OCI-LY7 (cell line): ENCODE measurements around the gene PVALEF.

ENCODE experiments used
- EZH2phosphoT487 ChIP-seq: fragments of 200-600 bp; sonication (generic); IDR thresholded peaks from 2 replicates; pipeline ENCODE4 v1.6.1; 2018; ENCODE audit warnings: low read depth, borderline replicate concordance, mild to moderate bottlenecking, mixed run types, antibody characterized with exemption, low read length, moderate library complexity, mixed read lengths
- TF ChIP-seq, protein P1 (sequence below): fragments of 200-600 bp; sonication (generic); conservative IDR thresholded peaks from 2 replicates; pipeline ENCODE4 v1.5.1; 2014; ENCODE audit warnings: mild to moderate bottlenecking, antibody characterized with exemption, low read length, moderate library complexity, mixed read lengths

DNA sequence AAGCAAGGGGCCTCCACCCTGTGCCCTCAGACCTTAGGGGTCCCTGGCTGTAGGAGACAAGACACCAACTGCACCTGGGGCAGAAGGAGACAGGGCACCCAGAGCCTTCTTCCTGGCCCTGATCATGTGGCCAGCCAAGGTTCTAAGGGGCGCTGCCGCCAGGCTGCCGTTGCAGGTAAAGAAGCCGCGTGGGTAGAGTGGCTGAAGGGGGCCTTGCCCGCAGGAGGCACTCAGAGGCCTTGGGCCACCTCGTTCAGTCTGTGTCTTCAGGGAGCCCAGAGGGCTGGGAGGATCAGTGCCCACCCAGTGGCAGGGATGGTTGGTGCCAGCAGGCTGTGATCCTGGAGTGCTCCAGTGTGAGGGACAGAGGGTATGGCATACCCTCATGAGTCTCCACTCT lies 2.3 kb downstream of the PVALEF start:
- TF ChIP-seq EZH2phosphoT487, result no peak
- TF ChIP-seq, protein P1, sequence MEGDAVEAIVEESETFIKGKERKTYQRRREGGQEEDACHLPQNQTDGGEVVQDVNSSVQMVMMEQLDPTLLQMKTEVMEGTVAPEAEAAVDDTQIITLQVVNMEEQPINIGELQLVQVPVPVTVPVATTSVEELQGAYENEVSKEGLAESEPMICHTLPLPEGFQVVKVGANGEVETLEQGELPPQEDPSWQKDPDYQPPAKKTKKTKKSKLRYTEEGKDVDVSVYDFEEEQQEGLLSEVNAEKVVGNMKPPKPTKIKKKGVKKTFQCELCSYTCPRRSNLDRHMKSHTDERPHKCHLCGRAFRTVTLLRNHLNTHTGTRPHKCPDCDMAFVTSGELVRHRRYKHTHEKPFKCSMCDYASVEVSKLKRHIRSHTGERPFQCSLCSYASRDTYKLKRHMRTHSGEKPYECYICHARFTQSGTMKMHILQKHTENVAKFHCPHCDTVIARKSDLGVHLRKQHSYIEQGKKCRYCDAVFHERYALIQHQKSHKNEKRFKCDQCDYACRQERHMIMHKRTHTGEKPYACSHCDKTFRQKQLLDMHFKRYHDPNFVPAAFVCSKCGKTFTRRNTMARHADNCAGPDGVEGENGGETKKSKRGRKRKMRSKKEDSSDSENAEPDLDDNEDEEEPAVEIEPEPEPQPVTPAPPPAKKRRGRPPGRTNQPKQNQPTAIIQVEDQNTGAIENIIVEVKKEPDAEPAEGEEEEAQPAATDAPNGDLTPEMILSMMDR, result no peak
